NT2/D1 (cell line): ENCODE results near the gene SLC25A15.
"Not testable (repeated sequence)": the region's sequence is repeated elsewhere in the genome, so short reads cannot be mapped to it uniquely, and the experiment has no call there.

Experiments
- DNase-seq: peaks from one replicate; pipeline ENCODE4 v3.0.0-alpha.2; 2011; ENCODE audit warnings: low read depth, low spot score
- H3K27me3 ChIP-seq: 2 replicates; pipeline ENCODE4 v1.6.0; 2011; ENCODE audit warnings: mild to moderate bottlenecking; ENCODE audit not compliant: insufficient read length, insufficient read depth
- H3K36me3 ChIP-seq: 2 replicates; pipeline ENCODE4 v1.6.1; 2011; ENCODE audit warnings: mild to moderate bottlenecking, low read length, mixed read lengths; ENCODE audit not compliant: insufficient read depth, insufficient read length
- H3K4me1 ChIP-seq: 2 replicates; pipeline ENCODE4 v1.5.1; 2011; ENCODE audit not compliant: insufficient read depth, insufficient read length
- H3K4me3 ChIP-seq: 2 replicates; pipeline ENCODE4 v1.5.1; 2011; ENCODE audit warnings: low read depth; ENCODE audit not compliant: insufficient read length
- H3K9ac ChIP-seq: 2 replicates; pipeline ENCODE4 v1.6.0; 2011; ENCODE audit warnings: low read depth; ENCODE audit not compliant: insufficient read length
- H3K9me3 ChIP-seq: 2 replicates; pipeline ENCODE4 v1.5.1; 2011; ENCODE audit warnings: mild to moderate bottlenecking, low read length; ENCODE audit not compliant: insufficient read depth
- SUZ12 ChIP-seq: IDR thresholded peaks from 2 replicates; pipeline ENCODE4 v1.6.1; 2011; ENCODE audit not compliant: insufficient read length, insufficient read depth; ENCODE audit errors: extremely low read depth
- YY1 ChIP-seq: IDR thresholded peaks from 2 replicates; pipeline ENCODE4 v1.6.1; 2011; ENCODE audit not compliant: insufficient read length, insufficient read depth
- ZNF274 ChIP-seq: IDR thresholded peaks from 2 replicates; pipeline ENCODE4 v1.6.1; 2011; ENCODE audit warnings: mild to moderate bottlenecking, low read depth, low read length

SLC25A15 gene

GRCh38 chr13:40819797-40820315 is 30.4 kb downstream of the SLC25A15 start:
- TF ChIP-seq YY1 (no peak), SUZ12 (no peak), ZNF274 (no peak)
- Histone ChIP-seq H3K27me3 (no peaks in the 10 kb centered on the region), H3K9me3 (no peaks in the 10 kb centered on the region; the same call in 1 of the 2 replicates), H3K4me3 (no peak overlapping the region), H3K36me3 (peaks cover 2% of the 10 kb centered on the region), H3K9ac (no peak overlapping the region), H3K4me1 (no peaks in the 10 kb centered on the region)
- DNase-seq = no peak

GRCh38 chr13:40839725-40840124 is 50.3 kb downstream of the SLC25A15 start:
- H3K4me3 ChIP-seq, H3K4me1 ChIP-seq, H3K9me3 ChIP-seq, H3K27me3 ChIP-seq, H3K36me3 ChIP-seq, H3K9ac ChIP-seq, DNase-seq: not testable (repeated sequence)

GRCh38 chr13:40840955-40841354 is 51.5 kb downstream of the SLC25A15 start:
- not testable (repeated sequence) for H3K4me3 ChIP-seq

More at GRCh38 chr13:40840955-40841354, 51.5 kb downstream of the SLC25A15 start:
- not testable (repeated sequence) for DNase-seq, H3K27me3 ChIP-seq, H3K9me3 ChIP-seq, H3K9ac ChIP-seq, H3K4me1 ChIP-seq, H3K36me3 ChIP-seq
